HepG2 (cell line): ENCODE data around the gene DPM1. TPM values are rescaled to one million over a fixed set of nuclear protein-coding genes. Genes with fewer than 3 reads are reported as not detected.

Experiments used
- GLI4 ChIP-seq: sonication (generic); formaldehyde crosslinking; IDR thresholded peaks from 2 replicates; pipeline ENCODE4 v1.5.1; 2020; ENCODE audit warnings: missing genetic modification reagents, mild to moderate bottlenecking, moderate library complexity, borderline replicate concordance
- HNRNPUL1 ChIP-seq: fragments of 200-400 bp; formaldehyde crosslinking; IDR thresholded peaks from 2 replicates; pipeline ENCODE4 v1.6.1; 2017; ENCODE audit warnings: low read depth, mild to moderate bottlenecking, low read length, moderate library complexity
- ZNF556 ChIP-seq: sonication (generic); formaldehyde crosslinking; IDR thresholded peaks from 2 replicates; pipeline ENCODE4 v1.4.0; 2020; ENCODE audit warnings: mild to moderate bottlenecking, missing genetic modification reagents, borderline replicate concordance
- polyA plus RNA-seq, 8 experiments: library from polyadenylated mRNA; depleted of rRNA in 3 of 8; stranded (reverse) in 7 of 8; unstranded in 1 of 8; fragments of >200 nt; fragmentation: Illumina TruSeq in 4 of 8; extraction: Trizol in 4 of 8; gene quantifications; 2 replicates each; pipeline versions ENCODE4 v1.2.1 to v1.2.3, GENCODE V29; 2011 to 2016; ENCODE audit warnings: low read depth in 4 of 8, missing spikeins in 1 of 8, mixed read lengths in 1 of 8; ENCODE audit not compliant: insufficient read depth in 1 of 8
- total RNA-seq, 5 experiments: library from RNA; depleted of rRNA; stranded (reverse); fragments of >200 nt; fragmentation: Illumina TruSeq; extraction: Trizol; gene quantifications; 2 replicates each; pipeline ENCODE4 v1.2.3, GENCODE V29; 2016; ENCODE audit warnings: low read depth in 1 of 5
- TF ChIP-seq, protein P1 (sequence below): sonication (generic); formaldehyde crosslinking; IDR thresholded peaks from 2 replicates; pipeline ENCODE4 v1.5.1; 2020; ENCODE audit warnings: mild to moderate bottlenecking, missing genetic modification reagents, moderate library complexity
- TF ChIP-seq, protein P2 (sequence below): sonication (generic); formaldehyde crosslinking; IDR thresholded peaks from 2 replicates; pipeline ENCODE4 v1.4.0; 2020; ENCODE audit warnings: missing genetic modification reagents
- TF ChIP-seq, protein P3 (sequence below): sonication (generic); formaldehyde crosslinking; IDR thresholded peaks from 2 replicates; pipeline ENCODE4 v1.4.0; 2020; ENCODE audit warnings: missing genetic modification reagents
- TF ChIP-seq, protein P4 (sequence below): sonication (generic); formaldehyde crosslinking; IDR thresholded peaks from 2 replicates; pipeline ENCODE4 v1.5.0; 2020; ENCODE audit warnings: missing genetic modification reagents, mild to moderate bottlenecking, borderline replicate concordance
- TF ChIP-seq, protein P5 (sequence below), 2 experiments: sonication (generic) in 1 of 2; formaldehyde crosslinking in 1 of 2; IDR thresholded peaks; 2 replicates each; pipeline versions ENCODE4 v1.4.0 to v1.6.1; 2018 to 2020; ENCODE audit warnings: missing genetic modification reagents in 2 of 2, borderline replicate concordance in 1 of 2, low read depth in 1 of 2, mild to moderate bottlenecking in 1 of 2, missing biosample characterization in 1 of 2
- TF ChIP-seq, protein P6 (sequence below), 2 experiments: sonication (generic) in 1 of 2; formaldehyde crosslinking in 1 of 2; IDR thresholded peaks; 2 replicates each; pipeline versions ENCODE4 v1.6.1 to v1.9.0; 2014 to 2022; ENCODE audit warnings: antibody characterized with exemption in 1 of 2, borderline replicate concordance in 1 of 2, inconsistent platforms in 1 of 2, low read depth in 1 of 2, missing genetic modification reagents in 1 of 2

DPM1 gene
- total and polyA plus RNA-seq, 2 of the 13 experiments (the other 11 are each of a cell fraction or from before 2014, with no cell fraction given): 83.2 to 161 TPM

DNA sequence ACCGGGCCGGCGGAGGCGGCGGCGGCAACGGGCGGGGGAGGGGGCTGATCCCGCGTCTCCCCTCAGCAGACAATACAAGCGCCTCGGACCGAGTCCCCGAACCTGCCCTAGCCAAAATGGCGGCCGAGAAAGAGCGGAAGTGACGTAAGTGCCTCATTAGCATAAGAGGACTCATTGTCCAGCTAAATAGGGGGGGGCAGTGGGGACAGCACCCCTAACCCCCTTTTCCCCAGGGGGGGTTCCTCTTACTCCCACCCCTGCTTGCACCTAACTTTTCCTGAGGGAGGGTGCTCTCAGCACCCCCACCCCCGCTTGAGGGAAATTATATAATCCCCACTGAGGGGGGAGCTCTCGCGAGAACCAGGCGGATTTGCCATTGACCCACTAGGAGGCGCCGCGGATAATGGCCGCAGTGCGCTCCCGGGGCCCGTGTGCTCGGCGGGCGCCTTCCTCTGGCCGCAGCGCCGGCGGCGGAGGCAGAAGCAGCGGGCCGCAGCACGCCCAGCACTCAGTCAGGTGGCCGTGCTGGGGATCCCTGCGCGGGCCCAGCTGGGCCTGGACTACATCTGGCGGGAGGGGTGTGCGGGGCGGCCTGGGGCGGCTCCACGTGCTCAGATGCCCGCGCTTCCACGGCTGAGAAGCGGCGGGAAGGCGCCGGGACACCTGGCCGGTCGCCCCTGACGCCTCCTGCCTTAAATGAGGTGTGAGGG, 26.9 kb downstream of the DPM1 start, which contains the start of gene ADNP (continued):
- TF ChIP-seq, protein P1, sequence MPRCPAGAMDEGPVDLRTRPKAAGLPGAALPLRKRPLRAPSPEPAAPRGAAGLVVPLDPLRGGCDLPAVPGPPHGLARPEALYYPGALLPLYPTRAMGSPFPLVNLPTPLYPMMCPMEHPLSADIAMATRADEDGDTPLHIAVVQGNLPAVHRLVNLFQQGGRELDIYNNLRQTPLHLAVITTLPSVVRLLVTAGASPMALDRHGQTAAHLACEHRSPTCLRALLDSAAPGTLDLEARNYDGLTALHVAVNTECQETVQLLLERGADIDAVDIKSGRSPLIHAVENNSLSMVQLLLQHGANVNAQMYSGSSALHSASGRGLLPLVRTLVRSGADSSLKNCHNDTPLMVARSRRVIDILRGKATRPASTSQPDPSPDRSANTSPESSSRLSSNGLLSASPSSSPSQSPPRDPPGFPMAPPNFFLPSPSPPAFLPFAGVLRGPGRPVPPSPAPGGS (CRISPR knock-in tag): 0 out of 2 replicates have a peak, but pooled peaks have one; percentile 19
- TF ChIP-seq GLI4 (no peak), HNRNPUL1 (no peak), ZNF556 (CRISPR knock-in tag) (no peak)
- TF ChIP-seq, protein P2, sequence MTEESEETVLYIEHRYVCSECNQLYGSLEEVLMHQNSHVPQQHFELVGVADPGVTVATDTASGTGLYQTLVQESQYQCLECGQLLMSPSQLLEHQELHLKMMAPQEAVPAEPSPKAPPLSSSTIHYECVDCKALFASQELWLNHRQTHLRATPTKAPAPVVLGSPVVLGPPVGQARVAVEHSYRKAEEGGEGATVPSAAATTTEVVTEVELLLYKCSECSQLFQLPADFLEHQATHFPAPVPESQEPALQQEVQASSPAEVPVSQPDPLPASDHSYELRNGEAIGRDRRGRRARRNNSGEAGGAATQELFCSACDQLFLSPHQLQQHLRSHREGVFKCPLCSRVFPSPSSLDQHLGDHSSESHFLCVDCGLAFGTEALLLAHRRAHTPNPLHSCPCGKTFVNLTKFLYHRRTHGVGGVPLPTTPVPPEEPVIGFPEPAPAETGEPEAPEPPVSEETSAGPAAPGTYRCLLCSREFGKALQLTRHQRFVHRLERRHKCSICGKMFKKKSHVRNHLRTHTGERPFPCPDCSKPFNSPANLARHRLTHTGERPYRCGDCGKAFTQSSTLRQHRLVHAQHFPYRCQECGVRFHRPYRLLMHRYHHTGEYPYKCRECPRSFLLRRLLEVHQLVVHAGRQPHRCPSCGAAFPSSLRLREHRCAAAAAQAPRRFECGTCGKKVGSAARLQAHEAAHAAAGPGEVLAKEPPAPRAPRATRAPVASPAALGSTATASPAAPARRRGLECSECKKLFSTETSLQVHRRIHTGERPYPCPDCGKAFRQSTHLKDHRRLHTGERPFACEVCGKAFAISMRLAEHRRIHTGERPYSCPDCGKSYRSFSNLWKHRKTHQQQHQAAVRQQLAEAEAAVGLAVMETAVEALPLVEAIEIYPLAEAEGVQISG: peak; percentile 61; the same call in 1 of the 2 replicates
- TF ChIP-seq, protein P3, sequence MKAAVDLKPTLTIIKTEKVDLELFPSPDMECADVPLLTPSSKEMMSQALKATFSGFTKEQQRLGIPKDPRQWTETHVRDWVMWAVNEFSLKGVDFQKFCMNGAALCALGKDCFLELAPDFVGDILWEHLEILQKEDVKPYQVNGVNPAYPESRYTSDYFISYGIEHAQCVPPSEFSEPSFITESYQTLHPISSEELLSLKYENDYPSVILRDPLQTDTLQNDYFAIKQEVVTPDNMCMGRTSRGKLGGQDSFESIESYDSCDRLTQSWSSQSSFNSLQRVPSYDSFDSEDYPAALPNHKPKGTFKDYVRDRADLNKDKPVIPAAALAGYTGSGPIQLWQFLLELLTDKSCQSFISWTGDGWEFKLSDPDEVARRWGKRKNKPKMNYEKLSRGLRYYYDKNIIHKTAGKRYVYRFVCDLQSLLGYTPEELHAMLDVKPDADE (CRISPR knock-in tag): peak; percentile 37; the same call in 1 of the 2 replicates
- TF ChIP-seq, protein P4, sequence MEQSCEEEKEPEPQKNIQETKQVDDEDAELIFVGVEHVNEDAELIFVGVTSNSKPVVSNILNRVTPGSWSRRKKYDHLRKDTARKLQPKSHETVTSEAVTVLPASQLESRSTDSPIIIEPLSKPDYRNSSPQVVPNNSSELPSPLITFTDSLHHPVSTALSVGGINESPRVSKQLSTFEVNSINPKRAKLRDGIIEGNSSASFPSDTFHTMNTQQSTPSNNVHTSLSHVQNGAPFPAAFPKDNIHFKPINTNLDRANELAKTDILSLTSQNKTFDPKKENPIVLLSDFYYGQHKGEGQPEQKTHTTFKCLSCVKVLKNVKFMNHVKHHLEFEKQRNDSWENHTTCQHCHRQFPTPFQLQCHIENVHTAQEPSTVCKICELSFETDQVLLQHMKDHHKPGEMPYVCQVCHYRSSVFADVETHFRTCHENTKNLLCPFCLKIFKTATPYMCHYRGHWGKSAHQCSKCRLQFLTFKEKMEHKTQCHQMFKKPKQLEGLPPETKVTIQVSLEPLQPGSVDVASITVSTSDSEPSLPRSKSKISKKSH (CRISPR knock-in tag): no peak
- TF ChIP-seq, protein P5, sequence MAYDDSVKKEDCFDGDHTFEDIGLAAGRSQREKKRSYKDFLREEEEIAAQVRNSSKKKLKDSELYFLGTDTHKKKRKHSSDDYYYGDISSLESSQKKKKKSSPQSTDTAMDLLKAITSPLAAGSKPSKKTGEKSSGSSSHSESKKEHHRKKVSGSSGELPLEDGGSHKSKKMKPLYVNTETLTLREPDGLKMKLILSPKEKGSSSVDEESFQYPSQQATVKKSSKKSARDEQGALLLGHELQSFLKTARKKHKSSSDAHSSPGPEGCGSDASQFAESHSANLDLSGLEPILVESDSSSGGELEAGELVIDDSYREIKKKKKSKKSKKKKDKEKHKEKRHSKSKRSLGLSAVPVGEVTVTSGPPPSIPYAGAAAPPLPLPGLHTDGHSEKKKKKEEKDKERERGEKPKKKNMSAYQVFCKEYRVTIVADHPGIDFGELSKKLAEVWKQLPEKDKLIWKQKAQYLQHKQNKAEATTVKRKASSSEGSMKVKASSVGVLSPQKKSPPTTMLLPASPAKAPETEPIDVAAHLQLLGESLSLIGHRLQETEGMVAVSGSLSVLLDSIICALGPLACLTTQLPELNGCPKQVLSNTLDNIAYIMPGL (CRISPR knock-in tag; IDR thresholded peaks at IDR 0.05; ENCODE audit: borderline replicate concordance in 1 of 2, low read depth in 1 of 2): peak in 1 of 2 experiments; percentile 82; a peak in 3 of 4 replicates
- TF ChIP-seq, protein P6, sequence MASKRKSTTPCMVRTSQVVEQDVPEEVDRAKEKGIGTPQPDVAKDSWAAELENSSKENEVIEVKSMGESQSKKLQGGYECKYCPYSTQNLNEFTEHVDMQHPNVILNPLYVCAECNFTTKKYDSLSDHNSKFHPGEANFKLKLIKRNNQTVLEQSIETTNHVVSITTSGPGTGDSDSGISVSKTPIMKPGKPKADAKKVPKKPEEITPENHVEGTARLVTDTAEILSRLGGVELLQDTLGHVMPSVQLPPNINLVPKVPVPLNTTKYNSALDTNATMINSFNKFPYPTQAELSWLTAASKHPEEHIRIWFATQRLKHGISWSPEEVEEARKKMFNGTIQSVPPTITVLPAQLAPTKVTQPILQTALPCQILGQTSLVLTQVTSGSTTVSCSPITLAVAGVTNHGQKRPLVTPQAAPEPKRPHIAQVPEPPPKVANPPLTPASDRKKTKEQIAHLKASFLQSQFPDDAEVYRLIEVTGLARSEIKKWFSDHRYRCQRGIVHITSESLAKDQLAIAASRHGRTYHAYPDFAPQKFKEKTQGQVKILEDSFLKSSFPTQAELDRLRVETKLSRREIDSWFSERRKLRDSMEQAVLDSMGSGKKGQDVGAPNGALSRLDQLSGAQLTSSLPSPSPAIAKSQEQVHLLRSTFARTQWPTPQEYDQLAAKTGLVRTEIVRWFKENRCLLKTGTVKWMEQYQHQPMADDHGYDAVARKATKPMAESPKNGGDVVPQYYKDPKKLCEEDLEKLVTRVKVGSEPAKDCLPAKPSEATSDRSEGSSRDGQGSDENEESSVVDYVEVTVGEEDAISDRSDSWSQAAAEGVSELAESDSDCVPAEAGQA (IDR thresholded peaks at IDR 0.05; ENCODE audit: low read depth): peak; percentile 97
- TF ChIP-seq, protein P6 (CRISPR knock-in tag; IDR thresholded peaks at IDR 0.05; ENCODE audit: borderline replicate concordance): no peak
